Smooth muscle cell of the brain vasculature (primary cell): Measurements from ENCODE around the gene RADIL.

ENCODE experiments used
- DNase-seq: peaks from one replicate; pipeline ENCODE4 v3.0.0-alpha.2; 2012; ENCODE audit warnings: low read depth, low spot score

Gene RADIL

DNA sequence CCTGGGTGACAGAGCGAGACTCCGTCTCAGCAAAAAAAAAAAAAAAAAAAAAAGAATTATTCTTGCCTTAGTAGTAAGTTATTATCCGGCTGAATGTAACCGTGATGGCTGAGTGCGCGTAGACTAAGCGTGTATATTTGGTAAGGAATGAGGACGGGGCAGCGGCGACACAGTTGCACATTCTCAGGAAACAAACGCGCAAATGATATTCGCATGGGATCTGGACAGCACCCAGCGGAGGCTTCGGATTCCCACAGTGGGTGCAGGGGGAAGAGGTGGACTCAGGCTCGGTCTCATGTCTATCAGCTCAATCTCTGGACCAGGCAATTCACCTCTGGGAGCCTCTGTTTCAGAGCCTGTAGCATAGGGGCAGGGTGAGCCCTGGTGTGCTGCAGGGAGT, 50.8 kb downstream of the RADIL start:
- DNase-seq, result no peak

GRCh38 chr7:4831723-4832495, 51.6 kb downstream of the RADIL start:
- no peak for DNase-seq

DNA sequence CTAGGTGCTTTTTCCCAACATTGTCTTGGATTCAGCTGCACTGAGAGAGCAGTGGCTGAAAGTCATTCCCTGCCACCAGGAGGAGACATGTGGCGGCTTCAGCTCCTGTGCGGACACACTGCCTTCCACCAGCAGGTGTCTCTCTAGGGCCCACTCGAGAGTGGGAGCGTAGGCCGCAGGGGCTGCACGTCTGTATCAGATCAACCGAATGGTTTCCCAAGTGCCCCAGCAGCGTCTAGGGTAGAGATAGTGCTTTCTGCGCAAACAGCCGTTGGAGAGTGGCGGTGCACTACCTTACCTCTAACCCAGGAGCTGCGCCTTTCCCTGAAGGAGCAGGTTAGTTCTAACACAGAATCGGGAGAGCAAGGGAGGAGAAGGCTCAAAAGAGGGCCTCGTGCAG, 53.3 kb downstream of the RADIL start:
- DNase-seq, result peak; percentile 43

- no peak for DNase-seq
Observed at GRCh38 chr7:4828720-4829383, 54.7 kb downstream of the RADIL start.

DNA sequence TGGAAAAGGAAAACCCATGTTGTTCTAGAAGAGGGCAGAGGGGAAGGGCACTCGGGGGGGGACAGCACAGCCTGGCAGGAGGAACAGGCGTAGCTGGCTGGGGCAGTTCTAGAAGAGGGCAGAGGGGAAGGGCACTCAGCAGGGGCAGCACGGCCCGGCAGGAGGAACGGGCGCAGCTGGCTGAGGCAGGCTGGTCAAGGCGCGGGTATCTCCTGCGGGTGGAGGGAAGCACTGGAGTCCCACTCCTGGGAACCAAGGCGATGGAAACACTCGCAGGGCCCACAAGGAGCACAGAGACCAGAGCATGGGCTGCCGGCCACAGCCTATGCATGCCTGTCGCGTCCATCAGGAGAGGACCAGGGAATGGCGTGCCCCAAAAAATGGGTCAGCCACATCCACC, 58.4 kb downstream of the RADIL start:
- DNase-seq, result no peak

DNA sequence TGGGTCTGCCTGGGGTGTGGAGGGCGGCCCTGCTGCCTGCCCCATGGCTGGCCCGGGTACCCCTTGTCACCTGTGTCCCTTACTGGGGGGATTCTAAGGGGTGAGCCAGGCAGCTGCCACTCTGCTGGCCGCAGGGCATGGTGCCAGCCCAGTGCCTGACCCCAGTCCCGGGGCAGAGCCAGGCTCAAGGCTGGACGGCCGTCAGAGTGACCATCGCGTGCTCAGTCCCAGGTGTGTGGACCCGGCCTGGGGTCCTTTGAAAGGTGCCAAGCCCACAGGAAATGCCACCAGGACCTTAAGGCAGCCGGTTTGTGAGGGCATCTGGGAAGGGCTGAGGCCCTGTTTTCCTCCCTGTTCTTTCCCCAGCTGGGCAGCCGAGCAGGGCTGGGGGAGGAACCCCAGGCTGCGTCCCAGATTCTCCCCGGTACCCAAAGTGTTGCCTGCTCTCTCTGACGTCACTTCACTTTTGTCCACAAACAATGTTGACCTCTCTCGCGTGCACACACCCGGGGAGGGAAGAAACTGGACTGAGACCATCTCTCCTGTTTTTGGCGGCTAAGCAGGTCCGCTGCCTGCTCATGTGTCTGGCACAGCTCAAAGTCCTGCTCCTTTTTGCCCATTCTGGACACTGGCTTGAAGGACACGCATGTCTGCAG, 59.3 kb downstream of the RADIL start:
- DNase-seq, result no peak

DNA sequence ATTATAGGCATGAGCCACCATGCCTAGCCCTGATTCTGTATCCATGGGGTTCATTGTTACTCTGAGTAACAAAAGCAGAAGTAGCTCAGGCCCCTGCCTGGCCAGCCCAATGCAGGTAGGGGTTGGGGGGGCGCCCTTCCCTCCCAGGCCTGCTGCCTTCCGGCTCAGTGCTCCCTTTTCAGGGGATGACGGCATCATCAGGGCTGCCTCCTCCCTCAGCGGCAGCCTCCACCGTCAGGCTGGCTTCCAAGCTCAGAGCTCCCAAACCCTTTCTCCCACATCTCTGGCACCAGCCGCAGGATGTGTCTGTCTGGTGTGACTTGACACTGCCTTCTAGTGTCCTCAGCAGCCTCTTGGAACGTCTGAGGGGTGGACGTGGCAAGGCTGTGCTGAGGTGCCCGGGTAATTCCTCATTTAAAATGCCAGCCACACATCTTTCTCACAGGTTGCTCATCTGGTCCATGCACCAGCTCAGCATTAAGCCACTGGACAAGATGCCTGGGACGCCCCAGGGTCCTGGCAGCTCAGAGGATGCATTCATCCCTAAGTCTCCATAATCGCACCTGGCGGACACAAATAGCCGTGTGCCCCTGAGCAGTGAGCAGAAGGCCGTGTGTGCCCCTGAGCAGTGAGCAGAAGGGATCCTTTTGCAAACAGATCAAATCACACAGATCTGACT, 59.9 kb downstream of the RADIL start:
- no peak for DNase-seq

- DNase-seq, result no peak
Observed at GRCh38 chr7:4822677-4823076, 60.8 kb downstream of the RADIL start.

DNA sequence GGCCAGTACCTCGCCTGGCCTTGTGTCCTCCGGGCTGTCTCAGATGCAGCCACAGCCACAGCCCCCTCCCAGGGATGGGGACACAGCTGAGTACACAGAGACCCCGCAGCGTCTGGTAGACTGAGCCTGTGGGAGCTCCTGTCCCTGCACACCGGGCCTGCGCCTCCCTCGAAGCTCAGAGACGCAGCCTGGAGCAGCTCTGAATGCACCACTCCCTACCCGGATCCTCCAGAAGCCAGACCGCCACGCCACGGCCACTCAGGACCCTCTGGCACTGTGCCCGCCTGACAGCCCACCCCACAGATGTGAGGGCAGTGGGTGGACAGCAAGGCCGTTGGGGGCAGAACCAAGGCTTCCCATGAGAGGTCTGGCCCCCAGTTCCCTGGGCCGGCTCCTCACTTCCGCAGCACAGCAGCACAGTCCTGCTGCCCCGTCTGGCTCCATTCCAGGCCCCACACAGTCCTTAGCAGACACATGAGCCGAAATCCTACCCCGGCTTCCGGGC, 62.5 kb downstream of the RADIL start:
- no peak for DNase-seq

- DNase-seq, result no peak
Observed at GRCh38 chr7:4820405-4820966, 63.0 kb downstream of the RADIL start.

- DNase-seq, result no peak
Observed at GRCh38 chr7:4819560-4820404, 63.7 kb downstream of the RADIL start.

DNA sequence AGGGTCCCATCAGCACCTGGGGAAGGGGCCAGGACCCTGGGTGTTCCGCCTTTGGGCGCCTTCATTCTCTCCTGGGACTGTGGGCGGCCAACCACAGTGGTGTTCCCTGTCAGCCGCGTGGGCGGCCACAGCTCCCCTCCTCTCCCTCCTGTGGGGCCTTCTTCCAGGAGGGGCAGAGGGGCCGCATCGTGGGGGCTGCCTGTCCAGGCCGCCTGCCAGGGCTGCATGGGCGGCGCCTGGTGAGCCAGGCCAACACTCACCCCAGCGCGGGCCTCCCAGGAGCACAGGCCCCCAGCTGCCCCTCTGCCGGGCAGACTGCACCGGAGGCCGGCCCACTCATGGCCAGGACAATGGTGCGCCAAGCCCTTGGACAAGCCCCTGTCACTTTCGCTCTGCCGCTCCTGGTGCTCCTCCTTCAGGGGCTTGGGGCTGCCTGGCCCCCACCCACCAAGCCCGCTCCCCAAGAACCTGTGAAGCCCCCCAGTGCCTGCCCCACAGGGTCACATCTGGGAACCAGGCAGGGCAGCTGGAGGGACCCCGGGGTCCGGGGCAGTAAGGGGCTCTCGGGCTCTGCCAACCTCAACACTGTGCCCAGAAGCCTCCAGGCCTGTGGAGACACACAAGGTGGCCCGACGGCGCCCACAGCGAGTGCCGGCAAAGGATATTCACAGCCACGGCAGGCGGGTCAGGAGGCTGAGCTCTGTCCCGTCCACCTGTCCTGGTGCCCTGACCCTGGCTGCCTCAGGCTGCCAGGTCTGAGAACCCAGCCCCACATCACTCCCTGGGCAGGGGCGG, 65.3 kb downstream of the RADIL start:
- no peak for DNase-seq

DNA sequence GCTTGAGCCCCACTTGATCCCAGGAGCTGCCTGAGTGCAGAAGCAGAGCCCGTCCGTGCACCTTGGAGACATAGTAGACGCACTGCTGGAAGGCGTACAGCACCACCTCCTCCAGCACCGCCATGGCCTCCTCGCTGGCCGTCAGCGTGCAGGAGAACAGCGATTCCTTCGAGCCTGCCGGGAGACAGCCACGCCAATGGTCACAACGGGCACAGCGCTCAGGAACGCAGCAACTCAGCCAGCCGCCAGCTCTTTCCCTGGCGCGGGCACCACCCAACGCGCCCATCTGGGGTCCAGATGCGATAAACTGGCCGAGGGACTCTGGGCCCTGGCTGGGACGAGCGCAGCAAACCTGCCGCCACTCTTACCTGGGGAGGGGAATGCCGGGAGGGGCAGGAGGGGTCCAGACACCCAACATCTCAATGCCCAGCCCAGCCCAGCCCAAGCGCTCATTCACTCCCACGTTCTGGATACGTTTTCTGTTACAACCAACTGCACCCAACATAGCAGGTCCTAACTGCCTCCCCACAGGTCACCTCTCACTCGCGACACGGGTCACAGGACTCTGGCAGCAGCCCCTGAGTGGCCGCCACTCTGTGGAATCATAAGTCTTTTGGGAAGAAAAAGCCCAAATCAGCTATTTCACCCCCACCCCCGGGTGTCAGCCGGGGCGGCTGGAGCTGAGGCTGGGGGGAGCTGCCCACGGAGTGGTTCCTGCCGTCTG, 66.2 kb downstream of the RADIL start:
- DNase-seq, result no peak

DNA sequence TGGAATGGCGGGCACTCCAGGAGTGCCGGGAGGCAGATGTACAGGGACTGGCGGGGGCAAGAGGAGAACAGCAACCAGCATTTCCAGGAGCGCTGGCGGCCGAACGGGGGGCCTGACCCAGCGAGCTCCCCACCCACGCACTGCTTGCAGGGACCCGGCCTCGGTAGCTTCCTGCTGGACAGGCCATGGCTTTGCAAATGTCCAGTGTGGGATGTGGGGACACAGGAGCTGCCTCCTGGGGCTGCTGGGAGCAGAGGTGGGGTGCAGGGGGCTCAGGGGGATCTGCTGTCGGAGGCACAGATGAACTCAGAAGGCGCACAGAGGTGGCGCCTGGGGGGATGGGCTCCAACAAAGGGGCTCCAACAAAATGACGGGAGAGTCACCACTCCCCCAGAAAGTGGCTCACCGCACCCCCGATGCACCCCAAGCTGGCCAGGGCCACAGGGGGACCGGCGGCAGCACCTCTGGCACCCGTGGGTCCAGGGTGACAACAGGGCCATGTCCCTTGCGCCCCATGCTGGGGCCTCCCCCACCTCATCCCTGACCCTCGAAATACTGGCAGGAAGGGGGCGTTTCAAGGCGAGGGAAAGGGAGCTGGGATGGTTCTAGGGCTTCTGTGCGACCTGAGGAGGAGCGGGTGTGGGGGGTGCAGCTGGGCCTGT, 67.0 kb downstream of the RADIL start:
- DNase-seq, result no peak

- no peak for DNase-seq
Observed at GRCh38 chr7:4815609-4816418, 67.7 kb downstream of the RADIL start.

GRCh38 chr7:4815121-4815520, 68.4 kb downstream of the RADIL start:
- no peak for DNase-seq

- DNase-seq, result no peak
Observed at GRCh38 chr7:4814433-4814832, 69.1 kb downstream of the RADIL start.

DNA sequence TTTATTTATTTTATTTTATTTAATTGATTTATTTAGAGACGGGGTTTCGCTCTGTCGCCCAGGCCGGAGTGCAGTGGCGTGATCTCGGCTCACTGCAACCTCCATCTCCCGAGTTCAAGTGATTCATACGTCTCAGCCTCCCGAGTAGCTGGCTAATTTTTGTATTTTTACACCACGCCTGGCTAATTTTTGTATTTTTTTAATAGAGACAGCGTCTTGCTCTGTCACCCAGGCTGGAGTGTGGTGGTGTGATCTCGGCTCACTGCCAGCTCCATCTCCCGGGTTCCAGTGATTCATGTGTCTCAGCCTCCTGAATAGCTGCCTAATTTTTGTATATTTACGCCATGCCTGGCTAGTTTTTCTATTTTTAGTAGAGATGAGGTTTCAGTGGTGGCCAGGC, 73.8 kb downstream of the RADIL start:
- no peak for DNase-seq
